DOHH2 (cell line): ENCODE measurements around the gene TMEM38A.
A peak's percentile ranks its signal among the peaks of the same experiment; 100 is the strongest.

Experiments
- H3F3A ChIP-seq: fragments of 200-600 bp; sonication (generic), shearing (Covaris generic); 2 replicates; pipeline ENCODE4 v1.6.0; 2016; ENCODE audit warnings: antibody characterized with exemption, mild to moderate bottlenecking; ENCODE audit not compliant: control insufficient read depth, insufficient read depth
- H3K27ac ChIP-seq: fragments of 200-600 bp; sonication (generic); 2 replicates; pipeline ENCODE4 v1.5.1; 2014; ENCODE audit warnings: low read depth, mild to moderate bottlenecking, low read length, moderate library complexity
- H3K27me3 ChIP-seq: fragments of 200-600 bp; sonication (generic); 2 replicates; pipeline ENCODE4 v1.6.1; 2014; ENCODE audit warnings: mild to moderate bottlenecking, low read length, mixed read lengths; ENCODE audit not compliant: control insufficient read depth
- H3K36me3 ChIP-seq: fragments of 200-600 bp; sonication (generic); 2 replicates; pipeline ENCODE4 v1.6.1; 2014; ENCODE audit warnings: mild to moderate bottlenecking, low read length, moderate library complexity, mixed read lengths; ENCODE audit not compliant: control insufficient read depth
- H3K4me1 ChIP-seq: fragments of 200-600 bp; sonication (generic); 2 replicates; pipeline ENCODE4 v1.6.1; 2014; ENCODE audit warnings: mild to moderate bottlenecking, low read length, mixed read lengths; ENCODE audit not compliant: control insufficient read depth
- H3K4me2 ChIP-seq: fragments of 200-600 bp; sonication (generic); 2 replicates; pipeline ENCODE4 v1.6.0; 2014; ENCODE audit warnings: mild to moderate bottlenecking, low read length, moderate library complexity
- H3K4me3 ChIP-seq: fragments of 200-600 bp; sonication (generic); 2 replicates; pipeline ENCODE4 v1.5.1; 2014; ENCODE audit warnings: mild to moderate bottlenecking, low read length, mixed read lengths
- H3K79me2 ChIP-seq: fragments of 200-600 bp; sonication (generic); 2 replicates; pipeline ENCODE4 v1.6.1; 2014; ENCODE audit warnings: mild to moderate bottlenecking, low read length, mixed read lengths; ENCODE audit not compliant: control insufficient read depth
- H3K9me2 ChIP-seq: fragments of 200-600 bp; sonication (generic); replicated peaks from 2 replicates; pipeline ENCODE4 v1.6.1; 2014; ENCODE audit warnings: mild to moderate bottlenecking, low read length, mixed read lengths; ENCODE audit not compliant: control insufficient read depth
- H3K9me3 ChIP-seq: fragments of 200-600 bp; sonication (generic); 2 replicates; pipeline ENCODE4 v1.6.1; 2014; ENCODE audit warnings: antibody characterized with exemption, low read length, mixed read lengths; ENCODE audit not compliant: control insufficient read depth, insufficient read depth
- H4K20me1 ChIP-seq: fragments of 200-600 bp; sonication (generic); 2 replicates; pipeline ENCODE4 v1.6.0; 2014; ENCODE audit warnings: low read depth, mild to moderate bottlenecking, antibody characterized with exemption, low read length, moderate library complexity; ENCODE audit not compliant: control insufficient read depth, insufficient read depth
- CTCF ChIP-seq: fragments of 200-600 bp; sonication (generic); IDR thresholded peaks from one replicate; pipeline ENCODE4 v1.5.1; 2014; ENCODE audit warnings: antibody characterized with exemption, mild to moderate bottlenecking, low read depth, low read length; ENCODE audit not compliant: poor library complexity, severe bottlenecking
- EZH2phosphoT487 ChIP-seq: fragments of 200-600 bp; sonication (generic); IDR thresholded peaks from 2 replicates; pipeline ENCODE4 v1.6.1; 2017; ENCODE audit warnings: borderline replicate concordance, mild to moderate bottlenecking, antibody characterized with exemption, low read length, moderate library complexity, mixed read lengths

TMEM38A gene

GRCh38 chr19:16655727-16656126, 5.2 kb upstream of the TMEM38A start:
- no peaks in the 10 kb centered on the region for H3K9me3 ChIP-seq
- H3K27me3 ChIP-seq = no peaks in the 10 kb centered on the region
- H3K4me1 ChIP-seq = peaks cover 15% of the 10 kb centered on the region
- no peaks in the 10 kb centered on the region for H3K9me2 ChIP-seq
- no peak overlapping the region for H3K4me2 ChIP-seq
- H3K36me3 ChIP-seq = peaks cover 87% of the 10 kb centered on the region
- H4K20me1 ChIP-seq = peaks cover 28% of the 10 kb centered on the region
- peaks cover 82% of the 10 kb centered on the region for H3K79me2 ChIP-seq
- H3K27ac ChIP-seq = no peak overlapping the region
- H3F3A ChIP-seq = no peaks in the 10 kb centered on the region; the same call in 1 of the 2 replicates
- no peak for TF ChIP-seq CTCF
- no peak for TF ChIP-seq EZH2phosphoT487
- H3K4me3 ChIP-seq = no peak overlapping the region

GRCh38 chr19:16657384-16657783, 3.6 kb upstream of the TMEM38A start:
- Histone ChIP-seq H3K9me3 (no peaks in the 10 kb centered on the region), H3K27me3 (no peaks in the 10 kb centered on the region), H3K27ac (no peak overlapping the region), H3F3A (peaks cover 8% of the 10 kb centered on the region), H3K36me3 (peaks cover 70% of the 10 kb centered on the region), H3K4me3 (no peak overlapping the region), H3K79me2 (peaks cover 82% of the 10 kb centered on the region), H4K20me1 (peaks cover 27% of the 10 kb centered on the region), H3K9me2 (no peaks in the 10 kb centered on the region), H3K4me1 (peaks cover 20% of the 10 kb centered on the region), H3K4me2 (no peak overlapping the region)
- TF ChIP-seq CTCF (no peak), EZH2phosphoT487 (no peak)

GRCh38 chr19:16659464-16659831, 1.5 kb upstream of the TMEM38A start:
- H3F3A ChIP-seq = peaks cover 8% of the 10 kb centered on the region
- peaks cover 58% of the 10 kb centered on the region for H3K36me3 ChIP-seq
- H3K27ac ChIP-seq = peak overlapping the region; percentile 95
- no peaks in the 10 kb centered on the region for H3K27me3 ChIP-seq
- H3K9me2 ChIP-seq = no peaks in the 10 kb centered on the region
- H3K4me3 ChIP-seq = peak overlapping the region; percentile 88
- H3K9me3 ChIP-seq = no peaks in the 10 kb centered on the region
- H3K79me2 ChIP-seq = peaks cover 86% of the 10 kb centered on the region
- peak overlapping the region; percentile 93 for H3K4me2 ChIP-seq
- H3K4me1 ChIP-seq = peaks cover 40% of the 10 kb centered on the region
- peaks cover 26% of the 10 kb centered on the region for H4K20me1 ChIP-seq
- TF ChIP-seq EZH2phosphoT487 (no peak), CTCF (no peak)
